Type B pancreatic cell (in vitro differentiated cells): ENCODE measurements around the gene FHAD1. TPM values are rescaled to one million over a fixed set of nuclear protein-coding genes. Genes with fewer than 3 reads are reported as not detected.
A peak's percentile ranks its signal among the peaks of the same experiment; 100 is the strongest.

Source experiments
- DNase-seq: peaks from one replicate; pipeline ENCODE4 v3.0.0; 2021; ENCODE audit warnings: mixed read lengths; ENCODE audit not compliant: unreplicated experiment; ENCODE audit errors: extremely low spot score
- H3K27ac Mint-ChIP-seq: 2 replicates; pipeline ENCODE4 v1.8.0; 2021; ENCODE audit warnings: mild to moderate bottlenecking, mixed read lengths
- H3K27me3 Mint-ChIP-seq: 2 replicates; pipeline ENCODE4 v1.8.0; 2021; ENCODE audit warnings: mixed read lengths
- H3K36me3 Mint-ChIP-seq: 2 replicates; pipeline ENCODE4 v1.8.0; 2021; ENCODE audit warnings: mixed read lengths
- H3K4me1 Mint-ChIP-seq: one replicate; pipeline ENCODE4 v1.8.0; 2021; ENCODE audit warnings: mixed read lengths; ENCODE audit not compliant: unreplicated experiment
- H3K4me3 Mint-ChIP-seq: 2 replicates; pipeline ENCODE4 v1.8.0; 2021; ENCODE audit warnings: mild to moderate bottlenecking, mixed read lengths
- H3K9me3 Mint-ChIP-seq: 2 replicates; pipeline ENCODE4 v1.8.0; 2021; ENCODE audit warnings: mixed read lengths
- total RNA-seq: library from RNA; stranded (reverse); gene quantifications from 2 replicates; pipeline ENCODE4 v1.2.1, GENCODE V29; 2021; ENCODE audit warnings: low replicate concordance
- TF ChIP-seq, protein P1 (sequence below): fragments of 200-600 bp; sonication (generic); conservative IDR thresholded peaks from 2 replicates; pipeline ENCODE4 v1.5.0; 2021; ENCODE audit warnings: antibody characterized with exemption, mild to moderate bottlenecking

FHAD1 gene
- total RNA-seq, 1 donor from 2014 or later, result 3.8 TPM

DNA sequence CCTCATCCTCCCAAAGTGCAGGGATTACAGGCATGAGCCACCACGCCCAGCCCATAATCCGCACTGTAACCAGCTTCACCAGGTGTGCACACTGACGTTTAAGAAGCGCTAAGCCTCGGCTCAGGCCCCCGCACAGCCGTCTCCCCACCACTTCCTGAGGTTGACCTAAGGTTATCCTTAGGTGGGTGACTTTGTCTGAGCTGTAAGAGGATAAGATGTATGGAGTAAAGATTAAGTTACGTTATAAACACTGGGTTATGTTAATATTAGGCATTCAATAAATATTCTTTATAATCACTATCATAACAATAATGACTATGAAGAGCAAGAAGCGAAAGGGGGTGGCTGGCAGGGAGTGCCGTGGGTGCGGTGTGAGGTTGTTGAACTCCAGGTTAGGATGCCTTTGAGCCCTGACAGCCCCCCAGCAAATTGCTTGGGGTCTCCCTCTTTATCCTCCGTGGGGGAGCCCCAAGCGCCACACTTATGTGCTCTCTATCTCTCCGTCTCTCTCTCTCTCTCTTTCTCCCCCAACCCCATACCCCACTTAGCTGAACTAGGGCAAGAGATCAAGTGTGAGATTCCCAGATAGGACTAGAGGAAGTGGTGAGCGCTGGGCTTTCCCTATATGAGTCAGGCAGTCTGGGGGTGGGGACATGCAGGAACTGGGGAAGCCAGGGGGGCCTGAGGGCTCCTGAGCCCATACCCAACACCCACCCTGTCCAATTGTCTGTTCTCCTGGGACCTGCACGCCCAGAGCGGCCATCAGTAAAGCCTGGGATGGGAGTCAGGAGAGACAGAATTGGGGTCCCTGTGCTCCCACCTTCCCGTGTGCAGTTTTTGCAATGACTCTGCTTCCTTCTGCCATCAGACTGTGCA, 170.3 kb downstream of the FHAD1 start:
- H3K4me1 Mint-ChIP-seq, result peaks cover 13% of the 10 kb centered on the region

DNA sequence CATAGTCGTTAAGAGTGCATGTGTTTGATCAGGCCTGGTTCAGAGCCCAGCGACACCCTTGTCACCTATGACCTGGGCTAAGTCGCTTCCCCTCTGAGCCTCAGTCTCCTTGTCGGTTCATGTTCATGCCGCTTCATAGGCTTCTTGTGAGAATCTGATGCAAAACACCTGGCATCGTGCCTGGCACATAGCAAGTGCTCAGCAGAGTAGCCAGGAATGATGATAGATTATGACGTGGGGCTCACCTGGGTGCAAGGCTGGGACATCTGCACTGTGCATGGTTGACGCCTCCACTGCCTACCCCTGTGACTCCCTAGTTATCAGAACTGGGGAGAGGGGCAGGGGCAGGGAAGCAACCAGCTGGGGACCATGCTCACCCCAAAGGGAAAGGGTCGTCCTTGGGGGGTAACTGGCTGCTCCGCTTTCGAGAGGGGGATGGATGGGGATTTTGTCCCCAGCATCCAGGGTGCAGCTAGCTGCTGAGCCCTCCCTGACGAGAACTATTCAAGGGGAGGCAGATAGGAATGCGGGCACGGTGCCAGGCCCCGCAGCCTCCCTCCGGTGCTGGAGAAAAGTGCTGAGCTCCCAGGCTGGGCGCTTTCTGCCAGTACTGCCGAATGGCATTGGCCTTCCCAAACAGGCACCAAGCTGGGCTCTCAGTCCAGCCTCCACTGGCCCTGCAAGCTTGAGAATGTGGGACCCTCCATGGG, 171.9 kb downstream of the FHAD1 start:
- no peak for DNase-seq
- no peaks in the 10 kb centered on the region for H3K27me3 Mint-ChIP-seq

More for the DNA sequence above, 170.3 kb downstream of the FHAD1 start:
- no peak for DNase-seq
- H3K27ac Mint-ChIP-seq, result peak overlapping the region; percentile 51
- H3K4me3 Mint-ChIP-seq, result no peak overlapping the region
- TF ChIP-seq, protein P1, sequence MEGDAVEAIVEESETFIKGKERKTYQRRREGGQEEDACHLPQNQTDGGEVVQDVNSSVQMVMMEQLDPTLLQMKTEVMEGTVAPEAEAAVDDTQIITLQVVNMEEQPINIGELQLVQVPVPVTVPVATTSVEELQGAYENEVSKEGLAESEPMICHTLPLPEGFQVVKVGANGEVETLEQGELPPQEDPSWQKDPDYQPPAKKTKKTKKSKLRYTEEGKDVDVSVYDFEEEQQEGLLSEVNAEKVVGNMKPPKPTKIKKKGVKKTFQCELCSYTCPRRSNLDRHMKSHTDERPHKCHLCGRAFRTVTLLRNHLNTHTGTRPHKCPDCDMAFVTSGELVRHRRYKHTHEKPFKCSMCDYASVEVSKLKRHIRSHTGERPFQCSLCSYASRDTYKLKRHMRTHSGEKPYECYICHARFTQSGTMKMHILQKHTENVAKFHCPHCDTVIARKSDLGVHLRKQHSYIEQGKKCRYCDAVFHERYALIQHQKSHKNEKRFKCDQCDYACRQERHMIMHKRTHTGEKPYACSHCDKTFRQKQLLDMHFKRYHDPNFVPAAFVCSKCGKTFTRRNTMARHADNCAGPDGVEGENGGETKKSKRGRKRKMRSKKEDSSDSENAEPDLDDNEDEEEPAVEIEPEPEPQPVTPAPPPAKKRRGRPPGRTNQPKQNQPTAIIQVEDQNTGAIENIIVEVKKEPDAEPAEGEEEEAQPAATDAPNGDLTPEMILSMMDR, result no peak
- peaks cover 5% of the 10 kb centered on the region for H3K27me3 Mint-ChIP-seq
- no peaks in the 10 kb centered on the region for H3K9me3 Mint-ChIP-seq
- H3K36me3 Mint-ChIP-seq, result no peaks in the 10 kb centered on the region

DNA sequence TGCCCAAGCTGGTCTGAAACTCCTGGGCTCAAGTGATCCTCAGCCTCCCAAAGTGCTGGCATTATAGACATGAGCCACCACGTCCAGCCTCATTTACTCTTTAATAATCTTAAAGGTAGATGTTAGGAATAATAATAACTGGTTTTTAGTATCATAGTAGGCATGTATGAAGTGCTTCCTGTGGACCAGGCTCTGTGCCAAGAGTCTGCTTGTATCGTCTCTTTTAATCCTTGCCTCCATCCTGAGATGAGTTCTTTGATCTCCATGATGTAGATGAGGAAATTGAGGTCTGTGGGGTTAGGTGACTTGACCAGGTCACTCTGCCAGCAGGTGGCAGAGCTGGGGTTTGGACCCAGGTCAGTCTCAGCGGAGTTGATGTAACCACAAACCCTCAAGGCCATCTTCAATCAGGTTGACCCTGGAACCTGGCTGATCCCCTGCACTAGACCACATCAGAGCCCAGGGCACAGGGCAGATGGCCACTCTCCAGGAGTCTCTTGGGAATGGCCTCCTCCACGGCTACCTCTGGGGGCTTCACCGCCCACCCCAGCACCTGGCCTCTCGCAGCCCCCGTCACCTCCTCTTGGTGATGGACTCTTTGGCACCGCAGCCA, 173.9 kb downstream of the FHAD1 start:
- Mint-ChIP-seq H3K9me3 (no peaks in the 10 kb centered on the region), H3K4me3 (no peak overlapping the region), H3K27ac (no peak overlapping the region), H3K4me1 (peaks cover 14% of the 10 kb centered on the region), H3K27me3 (no peaks in the 10 kb centered on the region), H3K36me3 (no peaks in the 10 kb centered on the region)
- TF ChIP-seq, protein P1, result no peak
- DNase-seq, result no peak

More for the DNA sequence above, 171.9 kb downstream of the FHAD1 start:
- Mint-ChIP-seq H3K9me3 (no peaks in the 10 kb centered on the region), H3K36me3 (no peaks in the 10 kb centered on the region), H3K4me1 (peaks cover 11% of the 10 kb centered on the region), H3K27ac (no peak overlapping the region), H3K4me3 (no peak overlapping the region)
- TF ChIP-seq, protein P1, result no peak

DNA sequence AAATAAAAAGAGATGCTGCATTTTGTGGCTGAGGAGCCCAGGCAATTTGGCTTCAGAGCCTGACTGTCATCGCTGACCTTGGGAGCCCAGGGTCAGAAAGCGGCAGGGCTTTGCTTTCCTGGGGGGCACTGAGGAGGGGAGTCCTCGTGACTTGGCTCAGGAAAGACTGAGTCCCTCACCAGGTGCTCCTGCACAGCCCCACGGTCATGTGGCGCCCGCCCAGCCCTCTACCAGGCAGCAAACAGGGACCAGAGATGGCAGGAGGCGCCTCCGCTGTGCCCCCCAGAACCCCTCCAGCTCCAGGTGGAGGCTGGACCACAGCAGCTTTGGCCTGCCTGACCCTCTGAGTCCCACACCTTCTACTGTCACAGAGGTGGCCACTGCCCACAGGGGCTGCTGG, 175.8 kb downstream of the FHAD1 start:
- no peak overlapping the region for H3K27ac Mint-ChIP-seq

More for the DNA sequence above, 175.8 kb downstream of the FHAD1 start:
- H3K36me3 Mint-ChIP-seq, result no peaks in the 10 kb centered on the region
- no peak overlapping the region for H3K4me3 Mint-ChIP-seq
- H3K9me3 Mint-ChIP-seq, result no peaks in the 10 kb centered on the region
- peaks cover 11% of the 10 kb centered on the region for H3K4me1 Mint-ChIP-seq
- no peaks in the 10 kb centered on the region for H3K27me3 Mint-ChIP-seq
- TF ChIP-seq, protein P1, result no peak
- no peak for DNase-seq
